ENCODE results near the gene TPCN2. TPM values are rescaled to one million over a fixed set of nuclear protein-coding genes. Genes with fewer than 3 reads are reported as not detected.
A peak's percentile ranks its signal among the peaks of the same experiment; 100 is the strongest.
"Not testable (repeated sequence)": the region's sequence is repeated elsewhere in the genome, so short reads cannot be mapped to it uniquely, and the experiment has no call there.

TPCN2 gene
- total RNA-seq, 1 donor from 2014 or later: 9.1 TPM

- intact Hi-C loops (cut with DNase I): loop anchor here (10.0 kb wide), 1 partner anchor 113 kb away; no protein-coding TSS in a partner anchor
- DNase-seq (ENCODE audit: missing footprints) (no peak), ATAC-seq (no peak)
Observed at GRCh38 chr11:69141742-69142141, 93.0 kb downstream of the TPCN2 start.

GRCh38 chr11:69142895-69143294 lies 94.2 kb downstream of the TPCN2 start:
- no peak for DNase-seq (ENCODE audit: missing footprints)

GRCh38 chr11:69144316-69145049 lies 95.8 kb downstream of the TPCN2 start:
- ATAC-seq (no peak), DNase-seq (ENCODE audit: missing footprints) (no peak)
- intact Hi-C loops (cut with DNase I): loop anchor here (10.0 kb wide), 1 partner anchor 110 kb away; no protein-coding TSS in a partner anchor

More at GRCh38 chr11:69142895-69143294, 94.2 kb downstream of the TPCN2 start:
- ATAC-seq: no peak
- intact Hi-C loops (cut with DNase I): loop anchor here (10.0 kb wide), 1 partner anchor 112 kb away; no protein-coding TSS in a partner anchor

- intact Hi-C loops (cut with DNase I): loop anchor here (10.0 kb wide), 1 partner anchor 110 kb away; no protein-coding TSS in a partner anchor
- no peak for DNase-seq (ENCODE audit: missing footprints)
- no peak for ATAC-seq
Observed at GRCh38 chr11:69145050-69145380, 96.3 kb downstream of the TPCN2 start.

GRCh38 chr11:69148377-69148762 lies 99.6 kb downstream of the TPCN2 start:
- ATAC-seq (no peak), DNase-seq (ENCODE audit: missing footprints) (no peak)
- intact Hi-C loops (cut with DNase I): loop anchor here (10.0 kb wide), 1 partner anchor 106 kb away; no protein-coding TSS in a partner anchor

- ATAC-seq (no peak), DNase-seq (ENCODE audit: missing footprints) (no peak)
- intact Hi-C loops (cut with DNase I): loop anchor here (10.0 kb wide), 1 partner anchor 106 kb away; no protein-coding TSS in a partner anchor
Observed at GRCh38 chr11:69148806-69149205, 100.1 kb downstream of the TPCN2 start.

- intact Hi-C loops (cut with DNase I): loop anchor here (10.0 kb wide), 1 partner anchor 105 kb away; no protein-coding TSS in a partner anchor
- not testable (repeated sequence) for DNase-seq (ENCODE audit: missing footprints); ATAC-seq
Observed at GRCh38 chr11:69149338-69150045, 100.8 kb downstream of the TPCN2 start.

GRCh38 chr11:69150175-69150574 lies 101.4 kb downstream of the TPCN2 start:
- ATAC-seq (no peak), DNase-seq (ENCODE audit: missing footprints) (no peak)
- intact Hi-C loops (cut with DNase I): no loop called here

- intact Hi-C loops (cut with DNase I): no loop called here
- DNase-seq (ENCODE audit: missing footprints) (no peak), ATAC-seq (no peak)
Observed at GRCh38 chr11:69151836-69152235, 103.1 kb downstream of the TPCN2 start.

- DNase-seq (ENCODE audit: missing footprints) (no peak), ATAC-seq (no peak)
- intact Hi-C loops (cut with DNase I): no loop called here
Observed at GRCh38 chr11:69152733-69153421, 104.1 kb downstream of the TPCN2 start.

GRCh38 chr11:69153661-69154060 lies 104.9 kb downstream of the TPCN2 start:
- no peak for DNase-seq (ENCODE audit: missing footprints)
- intact Hi-C loops (cut with DNase I): no loop called here
- ATAC-seq: no peak

GRCh38 chr11:69154211-69154913 lies 105.6 kb downstream of the TPCN2 start:
- ATAC-seq (no peak), DNase-seq (ENCODE audit: missing footprints) (no peak)
- intact Hi-C loops (cut with DNase I): no loop called here

- ATAC-seq (no peak), DNase-seq (ENCODE audit: missing footprints) (no peak)
- intact Hi-C loops (cut with DNase I): no loop called here
Observed at GRCh38 chr11:69154938-69155301, 106.2 kb downstream of the TPCN2 start.

- intact Hi-C loops (cut with DNase I): no loop called here
- DNase-seq (ENCODE audit: missing footprints) (no peak), ATAC-seq (no peak)
Observed at GRCh38 chr11:69155302-69156234, 106.8 kb downstream of the TPCN2 start, which contains the start of gene SMIM38. SMIM38 (plus strand) TSS chr11:69155935; CDS start chr11:69157847, 1,912 bp downstream.

- ATAC-seq (no peak), DNase-seq (ENCODE audit: missing footprints) (no peak)
- intact Hi-C loops (cut with DNase I): no loop called here
Observed at GRCh38 chr11:69156235-69156639, 107.5 kb downstream of the TPCN2 start.

GRCh38 chr11:69156673-69157155 lies 108.0 kb downstream of the TPCN2 start:
- DNase-seq (ENCODE audit: missing footprints) (no peak), ATAC-seq (no peak)
- intact Hi-C loops (cut with DNase I): no loop called here

GRCh38 chr11:69157156-69157821 lies 108.6 kb downstream of the TPCN2 start:
- peak; percentile 83 for DNase-seq (ENCODE audit: missing footprints)
- ATAC-seq: peak; percentile 78
- intact Hi-C loops (cut with DNase I): no loop called here
